K562 (cell line): Measurements from ENCODE around the gene SIRPB2.

Experiments used
- CTCF ChIP-seq, 3 experiments: IDR thresholded peaks in 2 of 3; conservative IDR thresholded peaks in 1 of 3; 2 replicates each; pipeline ENCODE4 v1.5.1; 2011 to 2012; ENCODE audit warnings: low read length in 3 of 3, mild to moderate bottlenecking in 3 of 3, control low read depth in 2 of 3, improper control_type of control experiment in 1 of 3, inconsistent platforms in 1 of 3, low read depth in 1 of 3, mixed read lengths in 1 of 3, moderate library complexity in 1 of 3; ENCODE audit not compliant: insufficient read depth in 2 of 3
- ETV6 ChIP-seq, 3 experiments: fragments of 150-350 bp in 1 of 3; sonication (generic) in 1 of 3; formaldehyde crosslinking in 1 of 3; IDR thresholded peaks; 2 replicates each; pipeline versions ENCODE4 v1.6.1 to v1.8.0; 2014 to 2022; ENCODE audit warnings: borderline replicate concordance in 2 of 3, low read depth in 2 of 3, antibody characterized with exemption in 1 of 3, low read length in 1 of 3, mild to moderate bottlenecking in 1 of 3, missing genetic modification reagents in 1 of 3
- GABPA ChIP-seq: fragments of 200-800 bp; sonication (Bioruptor generic); conservative IDR thresholded peaks from 2 replicates; pipeline ENCODE4 v1.6.1; 2016; ENCODE audit warnings: low read depth, missing genetic modification characterization, missing compliant biosample characterization
- HDGF ChIP-seq: fragments of 450-650 bp; IDR thresholded peaks from 2 replicates; pipeline ENCODE4 v1.6.1; 2016
- MAX ChIP-seq: sonication (generic); formaldehyde crosslinking; IDR thresholded peaks from 2 replicates; pipeline ENCODE4 v1.9.0; 2022; ENCODE audit warnings: mild to moderate bottlenecking, missing genetic modification reagents
- POLR2AphosphoS5 ChIP-seq: IDR thresholded peaks from 2 replicates; pipeline ENCODE4 v1.6.1; 2011; ENCODE audit warnings: mild to moderate bottlenecking, low read depth, low read length, moderate library complexity; ENCODE audit not compliant: control insufficient read depth, insufficient read depth
- RAD21 ChIP-seq, 2 experiments: fragments of 250-450 bp in 1 of 2; fragments of 450-650 bp in 1 of 2; sonication (Bioruptor Pico) in 1 of 2; formaldehyde crosslinking in 1 of 2; IDR thresholded peaks in 1 of 2; conservative IDR thresholded peaks in 1 of 2; 2 replicates each; pipeline versions ENCODE4 v1.4.0 to v1.8.0; 2020 to 2022; ENCODE audit warnings: mild to moderate bottlenecking in 2 of 2, moderate library complexity in 1 of 2
- SRSF1 ChIP-seq: fragments of 200-400 bp; formaldehyde crosslinking; IDR thresholded peaks from 2 replicates; pipeline ENCODE4 v1.6.1; 2017; ENCODE audit warnings: mild to moderate bottlenecking, low read depth, low read length, moderate library complexity
- ZNF140 ChIP-seq: fragments of 250-450 bp; sonication (Bioruptor Pico); IDR thresholded peaks from 2 replicates; pipeline ENCODE4 v1.8.0; 2021; ENCODE audit warnings: moderate library complexity, mild to moderate bottlenecking, inconsistent platforms
- ZNF699 ChIP-seq: fragments of 250-450 bp; sonication (Bioruptor Pico); IDR thresholded peaks from 2 replicates; pipeline ENCODE4 v1.8.0; 2021; ENCODE audit warnings: mild to moderate bottlenecking, moderate library complexity; ENCODE audit not compliant: insufficient replicate concordance
- TF ChIP-seq, protein P1 (sequence below): fragments of 450-650 bp; formaldehyde crosslinking; IDR thresholded peaks from 2 replicates; pipeline ENCODE4 v1.4.0; 2022; ENCODE audit warnings: missing genetic modification characterization
- TF ChIP-seq, protein P2 (sequence below): sonication (generic); formaldehyde crosslinking; IDR thresholded peaks from 2 replicates; pipeline ENCODE4 v1.4.0; 2020; ENCODE audit warnings: mild to moderate bottlenecking, missing genetic modification reagents

- TF ChIP-seq POLR2AphosphoS5 (no peak), SRSF1 (no peak), CTCF (IDR thresholded peaks at IDR 0.05 in 2 of 3, conservative IDR thresholded peaks at IDR 0.05 in 1 of 3; ENCODE audit: insufficient read depth in 2 of 3, low read depth in 1 of 3, low read length in 3 of 3) (no peak), HDGF (no peak), GABPA (tag) (no peak), MAX (CRISPR knock-in tag) (no peak), ZNF699 (no peak), ETV6 (IDR thresholded peaks at IDR 0.05; ENCODE audit: borderline replicate concordance in 1 of 2, low read depth in 2 of 2, low read length in 1 of 2) (no peak), ETV6 (CRISPR knock-in tag; IDR thresholded peaks at IDR 0.05; ENCODE audit: borderline replicate concordance) (no peak), RAD21 (CRISPR knock-in tag; conservative IDR thresholded peaks at IDR 0.05 in 1 of 2, IDR thresholded peaks at IDR 0.05 in 1 of 2) (no peak), ZNF140 (CRISPR knock-in tag) (no peak)
- TF ChIP-seq, protein P1, sequence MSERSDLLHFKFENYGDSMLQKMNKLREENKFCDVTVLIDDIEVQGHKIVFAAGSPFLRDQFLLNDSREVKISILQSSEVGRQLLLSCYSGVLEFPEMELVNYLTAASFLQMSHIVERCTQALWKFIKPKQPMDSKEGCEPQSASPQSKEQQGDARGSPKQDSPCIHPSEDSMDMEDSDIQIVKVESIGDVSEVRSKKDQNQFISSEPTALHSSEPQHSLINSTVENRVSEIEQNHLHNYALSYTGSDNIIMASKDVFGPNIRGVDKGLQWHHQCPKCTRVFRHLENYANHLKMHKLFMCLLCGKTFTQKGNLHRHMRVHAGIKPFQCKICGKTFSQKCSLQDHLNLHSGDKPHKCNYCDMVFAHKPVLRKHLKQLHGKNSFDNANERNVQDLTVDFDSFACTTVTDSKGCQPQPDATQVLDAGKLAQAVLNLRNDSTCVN (CRISPR knock-in tag): no peak
- TF ChIP-seq, protein P2, sequence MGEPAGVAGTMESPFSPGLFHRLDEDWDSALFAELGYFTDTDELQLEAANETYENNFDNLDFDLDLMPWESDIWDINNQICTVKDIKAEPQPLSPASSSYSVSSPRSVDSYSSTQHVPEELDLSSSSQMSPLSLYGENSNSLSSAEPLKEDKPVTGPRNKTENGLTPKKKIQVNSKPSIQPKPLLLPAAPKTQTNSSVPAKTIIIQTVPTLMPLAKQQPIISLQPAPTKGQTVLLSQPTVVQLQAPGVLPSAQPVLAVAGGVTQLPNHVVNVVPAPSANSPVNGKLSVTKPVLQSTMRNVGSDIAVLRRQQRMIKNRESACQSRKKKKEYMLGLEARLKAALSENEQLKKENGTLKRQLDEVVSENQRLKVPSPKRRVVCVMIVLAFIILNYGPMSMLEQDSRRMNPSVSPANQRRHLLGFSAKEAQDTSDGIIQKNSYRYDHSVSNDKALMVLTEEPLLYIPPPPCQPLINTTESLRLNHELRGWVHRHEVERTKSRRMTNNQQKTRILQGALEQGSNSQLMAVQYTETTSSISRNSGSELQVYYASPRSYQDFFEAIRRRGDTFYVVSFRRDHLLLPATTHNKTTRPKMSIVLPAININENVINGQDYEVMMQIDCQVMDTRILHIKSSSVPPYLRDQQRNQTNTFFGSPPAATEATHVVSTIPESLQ (CRISPR knock-in tag): no peak
Measured at GRCh38 chr20:1462001-1462400, 29.2 kb downstream of the SIRPB2 start.
